Peyer's patch (tissue), 4 donors: ENCODE data around the gene RBPJL. TPM values are rescaled to one million over a fixed set of nuclear protein-coding genes. Genes with fewer than 3 reads are reported as not detected.
A peak's percentile ranks its signal among the peaks of the same experiment; 100 is the strongest.

Experiments
- DNase-seq, 3 donors: peaks; one replicate each; pipeline ENCODE4 v3.0.0-alpha.2; 2017 to 2019
- H3K27ac ChIP-seq, 4 donors: fragments of 200-600 bp; sonication (generic); one replicate each; pipeline ENCODE4 v1.5.1; 2016 to 2019
- H3K27me3 ChIP-seq, 2 donors: fragments of 200-600 bp; sonication (generic); one replicate each; pipeline ENCODE4 v1.5.1; 2019
- H3K36me3 ChIP-seq, 3 donors: fragments of 200-600 bp; sonication (generic); one replicate each; pipeline ENCODE4 v1.5.1; 2016 to 2019
- H3K4me1 ChIP-seq, 4 donors: fragments of 200-600 bp; sonication (generic); one replicate each; pipeline ENCODE4 v1.5.1; 2016 to 2019
- H3K4me3 ChIP-seq, 4 donors: fragments of 200-600 bp; sonication (generic); 1 replicate in 3 of 4; 2 replicates in 1 of 4; pipeline ENCODE4 v1.5.1; 2016 to 2019; ENCODE audit warnings: mild to moderate bottlenecking in 1 of 4
- H3K9me3 ChIP-seq, 4 donors: fragments of 200-600 bp; sonication (generic); one replicate each; pipeline ENCODE4 v1.5.1; 2016 to 2019; ENCODE audit warnings: mild to moderate bottlenecking in 1 of 4
- POLR2A ChIP-seq, 2 donors: fragments of 450-650 bp; IDR thresholded peaks; one replicate each; pipeline ENCODE4 v1.5.1; 2017; ENCODE audit warnings: antibody characterized with exemption in 2 of 2, mild to moderate bottlenecking in 2 of 2, moderate library complexity in 2 of 2
- total RNA-seq, 4 donors: library from RNA; depleted of rRNA; stranded (reverse); fragments of >200 nt; gene quantifications; one replicate each; pipeline ENCODE4 v1.1.0, GENCODE V29; 2016
- TF ChIP-seq, protein P1 (sequence below), 6 experiments: fragments of 450-650 bp in 4 of 6; fragments of 200-600 bp in 2 of 6; sonication (generic) in 1 of 6; IDR thresholded peaks; one replicate each; pipeline ENCODE4 v1.5.1; 2017 to 2019; ENCODE audit warnings: antibody characterized with exemption in 6 of 6, mild to moderate bottlenecking in 3 of 6, moderate library complexity in 1 of 6

The RBPJL gene
- total RNA-seq, 4 donors from 2014 or later: not detected

DNA sequence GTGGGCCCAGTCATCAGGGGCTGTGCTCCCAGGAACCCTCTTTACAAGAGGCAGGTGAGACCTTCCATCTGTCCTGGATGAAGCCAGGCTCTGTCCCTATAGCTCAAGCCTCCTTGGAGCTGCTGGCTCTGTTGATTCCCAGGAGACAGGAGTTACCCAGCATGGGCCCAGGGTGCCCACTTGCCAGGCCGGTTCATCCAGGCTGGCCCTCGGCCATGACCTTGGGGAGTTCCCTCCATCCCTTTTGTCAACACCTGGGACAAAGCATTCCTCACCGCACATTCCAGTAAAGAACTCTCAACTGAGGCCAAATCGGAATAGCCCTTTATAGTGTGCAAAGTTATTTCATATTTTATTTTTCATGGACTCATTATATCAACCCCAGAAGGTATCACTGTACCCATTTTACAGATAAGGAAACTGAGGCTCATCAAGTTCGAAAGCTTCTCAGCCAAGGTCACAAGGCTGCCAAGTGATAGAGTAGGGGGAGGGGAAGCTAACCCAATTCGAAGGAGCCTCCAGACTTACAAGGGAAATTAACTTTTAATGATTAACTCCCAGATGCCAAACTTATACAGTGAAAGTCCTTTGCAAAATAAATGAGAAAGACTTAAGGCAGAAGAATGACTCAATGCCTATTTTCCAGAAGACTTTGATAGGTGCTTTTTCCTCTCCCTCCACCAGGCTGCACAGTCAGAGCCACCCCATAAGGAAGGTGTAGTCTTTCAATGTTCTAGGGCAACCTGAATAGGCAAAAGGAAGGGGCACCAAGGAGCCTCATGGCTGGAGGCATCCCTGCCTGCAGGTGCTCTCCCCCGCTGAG, 23.1 kb downstream of the RBPJL start:
- Histone ChIP-seq H3K27me3 (no peaks in the 10 kb centered on the region), H3K9me3 (no peaks in the 10 kb centered on the region), H3K27ac (no peak overlapping the region), H3K4me3 (no peak overlapping the region), H3K36me3 (peaks cover 0 to 87% (median 3%) of the 10 kb centered on the region in 3 donors), H3K4me1 (no peaks in the 10 kb centered on the region)
- no peak for DNase-seq
- TF ChIP-seq, protein P1, sequence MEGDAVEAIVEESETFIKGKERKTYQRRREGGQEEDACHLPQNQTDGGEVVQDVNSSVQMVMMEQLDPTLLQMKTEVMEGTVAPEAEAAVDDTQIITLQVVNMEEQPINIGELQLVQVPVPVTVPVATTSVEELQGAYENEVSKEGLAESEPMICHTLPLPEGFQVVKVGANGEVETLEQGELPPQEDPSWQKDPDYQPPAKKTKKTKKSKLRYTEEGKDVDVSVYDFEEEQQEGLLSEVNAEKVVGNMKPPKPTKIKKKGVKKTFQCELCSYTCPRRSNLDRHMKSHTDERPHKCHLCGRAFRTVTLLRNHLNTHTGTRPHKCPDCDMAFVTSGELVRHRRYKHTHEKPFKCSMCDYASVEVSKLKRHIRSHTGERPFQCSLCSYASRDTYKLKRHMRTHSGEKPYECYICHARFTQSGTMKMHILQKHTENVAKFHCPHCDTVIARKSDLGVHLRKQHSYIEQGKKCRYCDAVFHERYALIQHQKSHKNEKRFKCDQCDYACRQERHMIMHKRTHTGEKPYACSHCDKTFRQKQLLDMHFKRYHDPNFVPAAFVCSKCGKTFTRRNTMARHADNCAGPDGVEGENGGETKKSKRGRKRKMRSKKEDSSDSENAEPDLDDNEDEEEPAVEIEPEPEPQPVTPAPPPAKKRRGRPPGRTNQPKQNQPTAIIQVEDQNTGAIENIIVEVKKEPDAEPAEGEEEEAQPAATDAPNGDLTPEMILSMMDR (IDR thresholded peaks at IDR 0.05): no peak
- TF ChIP-seq POLR2A (IDR thresholded peaks at IDR 0.05): no peak

DNA sequence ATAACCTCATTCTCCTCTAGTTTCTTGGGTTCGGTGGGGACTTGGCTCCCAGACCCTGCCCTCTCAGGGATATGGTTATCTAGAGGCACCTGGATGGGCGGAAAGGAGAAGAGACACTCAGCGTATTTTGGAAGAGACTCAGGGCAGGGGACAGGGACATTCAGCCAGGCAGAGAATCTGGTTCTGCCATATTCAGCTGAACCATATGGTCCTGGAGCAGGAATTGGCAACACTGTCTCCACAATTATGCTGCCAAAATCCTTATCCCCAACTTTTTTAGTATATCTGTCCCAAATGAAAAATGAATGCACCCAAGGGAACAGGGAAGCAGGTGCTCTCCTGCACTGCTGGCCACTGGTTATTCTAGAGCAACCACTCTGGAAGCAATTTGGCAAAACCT, 23.8 kb downstream of the RBPJL start:
- no peak overlapping the region for H3K27ac ChIP-seq
- peaks cover 0 to 87% (median 3%) of the 10 kb centered on the region in 3 donors for H3K36me3 ChIP-seq

DNA sequence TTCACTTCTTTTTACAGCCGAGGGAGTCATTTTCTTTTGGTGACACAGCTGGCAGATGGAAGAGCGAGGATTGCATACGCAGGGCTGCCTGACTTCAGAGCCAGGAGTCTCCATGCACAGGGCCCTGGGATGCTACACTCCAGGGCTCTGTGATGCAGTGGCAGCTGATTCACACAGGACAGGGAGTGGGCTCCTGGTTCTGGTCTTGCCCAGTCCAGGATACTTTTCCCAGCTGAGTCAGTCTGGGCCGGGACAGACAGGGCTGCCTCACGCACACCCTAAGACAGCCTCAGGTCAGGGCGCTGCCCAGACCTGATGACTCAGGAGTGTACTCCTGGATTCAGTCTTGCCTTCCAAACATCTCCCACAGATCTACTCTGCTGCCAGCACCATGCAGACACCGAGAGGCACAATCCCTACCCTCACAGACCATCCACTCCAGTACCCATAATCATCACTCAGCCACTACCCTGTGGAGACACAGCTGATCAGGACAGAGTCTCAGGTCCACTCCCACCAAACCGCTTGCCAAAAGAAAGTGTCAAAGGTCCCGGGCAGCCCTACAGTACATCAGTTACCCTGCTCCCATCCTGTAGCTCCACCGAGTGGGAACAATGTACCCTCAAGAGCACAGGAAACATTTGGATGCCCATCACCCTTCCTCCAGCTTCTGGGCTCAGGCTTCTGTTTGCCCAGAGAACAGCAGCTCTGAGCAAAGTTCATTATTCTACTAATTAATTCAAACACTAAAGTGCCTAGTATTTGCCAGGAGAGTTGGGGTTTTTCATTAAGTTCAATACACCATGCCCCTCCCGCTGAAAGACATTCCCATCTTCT, 30.1 kb downstream of the RBPJL start:
- Histone ChIP-seq H3K36me3 (peaks cover 0 to 38% (median 0%) of the 10 kb centered on the region in 3 donors), H3K27ac (peak overlapping the region; percentile 38 to 96 (median 86)), H3K4me3 (peak overlapping the region in 2 of 4 donors; percentile 6 to 25), H3K4me1 (peaks cover 0 to 58% (median 13%) of the 10 kb centered on the region in 4 donors), H3K27me3 (no peaks in the 10 kb centered on the region), H3K9me3 (no peaks in the 10 kb centered on the region)
- TF ChIP-seq POLR2A (IDR thresholded peaks at IDR 0.05): peak in 1 of 2 donors; percentile 50
- TF ChIP-seq, protein P1 (IDR thresholded peaks at IDR 0.05): no peak
- DNase-seq: peak in 2 of 3 donors; percentile 74 to 84

More for the DNA sequence above, 23.8 kb downstream of the RBPJL start:
- H3K4me1 ChIP-seq: no peaks in the 10 kb centered on the region
- no peaks in the 10 kb centered on the region for H3K27me3 ChIP-seq
- no peak for DNase-seq
- TF ChIP-seq, protein P1 (IDR thresholded peaks at IDR 0.05): no peak
- no peak for TF ChIP-seq POLR2A (IDR thresholded peaks at IDR 0.05)
- no peak overlapping the region for H3K4me3 ChIP-seq
- H3K9me3 ChIP-seq: no peaks in the 10 kb centered on the region

DNA sequence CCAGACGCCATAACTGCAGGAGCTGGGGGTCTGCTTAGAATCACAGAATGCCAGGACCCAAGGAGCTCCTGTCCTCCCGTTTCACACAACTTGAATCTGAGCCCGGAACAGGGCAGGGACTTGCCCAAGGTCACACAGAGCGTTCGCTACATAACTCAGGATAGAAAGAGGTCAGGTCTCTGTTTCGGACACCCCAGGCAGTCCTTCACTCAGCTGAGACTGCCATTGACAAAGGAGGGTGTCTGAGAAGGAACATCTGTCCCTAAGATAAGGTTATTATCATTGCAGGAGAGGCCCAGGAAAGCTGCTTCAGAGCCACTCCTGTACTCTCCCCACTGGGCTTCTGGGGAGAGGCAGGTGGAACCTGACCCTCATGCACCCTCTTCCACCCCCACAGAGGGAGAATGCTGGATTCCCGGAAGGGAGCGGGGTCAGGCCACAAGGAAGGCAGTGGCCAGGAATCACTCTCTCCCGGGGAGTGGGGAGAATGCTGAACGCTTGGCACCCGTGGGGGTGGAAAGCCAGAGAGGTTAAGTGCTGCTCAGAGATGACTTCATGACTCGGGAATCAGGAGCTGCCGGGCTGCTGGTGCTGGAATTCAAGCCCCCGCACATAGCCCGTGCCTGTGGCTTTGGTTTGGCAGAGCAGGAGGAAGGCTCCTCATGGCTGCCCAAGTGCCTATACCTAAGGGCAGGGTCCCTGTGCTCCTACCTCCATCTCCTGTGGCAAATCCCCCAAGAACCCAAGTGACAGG, 30.9 kb downstream of the RBPJL start:
- peak overlapping the region; percentile 38 to 96 (median 86) for H3K27ac ChIP-seq
- H3K4me3 ChIP-seq: peak overlapping the region in 2 of 4 donors; percentile 6 to 25
- no peaks in the 10 kb centered on the region for H3K27me3 ChIP-seq
- DNase-seq: peak in 2 of 3 donors; percentile 66 to 76
- TF ChIP-seq POLR2A (IDR thresholded peaks at IDR 0.05): peak in 1 of 2 donors; percentile 28
- TF ChIP-seq, protein P1 (IDR thresholded peaks at IDR 0.05): no peak
- H3K4me1 ChIP-seq: peaks cover 0 to 66% (median 13%) of the 10 kb centered on the region in 4 donors
- no peaks in the 10 kb centered on the region for H3K9me3 ChIP-seq
- H3K36me3 ChIP-seq: peaks cover 0 to 31% (median 0%) of the 10 kb centered on the region in 3 donors
